ENCODE results near the gene NOTUM.
A peak's percentile ranks its signal among the peaks of the same experiment; 100 is the strongest.
"Not testable (repeated sequence)": the region's sequence is repeated elsewhere in the genome, so short reads cannot be mapped to it uniquely, and the experiment has no call there.

NOTUM gene

DNA sequence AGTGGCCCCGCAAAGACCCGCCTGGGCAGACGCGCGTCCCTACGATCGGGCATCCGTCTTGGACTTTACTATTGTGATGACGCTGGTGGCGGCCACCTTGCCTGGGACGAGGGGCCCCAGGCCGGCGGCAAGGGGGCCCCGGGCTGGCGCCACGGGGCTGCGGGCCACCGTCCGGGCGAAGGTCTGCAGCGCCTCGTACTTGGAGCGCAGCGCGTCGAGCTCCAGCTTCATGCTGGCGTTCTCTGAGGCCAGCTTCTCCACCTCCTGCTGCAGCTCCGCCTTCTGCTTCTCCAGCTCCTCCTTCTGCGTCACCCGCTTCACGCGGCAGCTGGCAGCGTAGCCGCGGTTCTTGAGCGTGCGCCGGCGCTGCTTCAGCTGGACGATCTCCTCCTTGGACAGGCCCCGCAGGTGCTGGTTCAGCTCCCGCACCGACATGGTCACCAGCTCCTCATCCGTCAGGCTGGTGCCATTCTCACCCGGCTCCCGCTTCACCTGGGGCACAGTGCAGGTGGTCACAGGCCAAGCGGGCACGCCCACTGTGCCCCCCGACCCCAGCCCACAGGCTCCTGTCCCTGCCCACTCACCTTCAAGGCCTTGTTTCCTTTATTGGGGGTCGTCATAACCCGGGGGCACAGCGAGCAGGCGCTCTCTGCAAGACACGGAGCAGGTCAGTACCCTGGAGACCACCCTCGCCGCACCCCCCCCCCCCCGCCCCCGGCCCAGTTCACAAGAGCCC is 38.3 kb downstream of the NOTUM start:
- no peak for DNase-seq

DNA sequence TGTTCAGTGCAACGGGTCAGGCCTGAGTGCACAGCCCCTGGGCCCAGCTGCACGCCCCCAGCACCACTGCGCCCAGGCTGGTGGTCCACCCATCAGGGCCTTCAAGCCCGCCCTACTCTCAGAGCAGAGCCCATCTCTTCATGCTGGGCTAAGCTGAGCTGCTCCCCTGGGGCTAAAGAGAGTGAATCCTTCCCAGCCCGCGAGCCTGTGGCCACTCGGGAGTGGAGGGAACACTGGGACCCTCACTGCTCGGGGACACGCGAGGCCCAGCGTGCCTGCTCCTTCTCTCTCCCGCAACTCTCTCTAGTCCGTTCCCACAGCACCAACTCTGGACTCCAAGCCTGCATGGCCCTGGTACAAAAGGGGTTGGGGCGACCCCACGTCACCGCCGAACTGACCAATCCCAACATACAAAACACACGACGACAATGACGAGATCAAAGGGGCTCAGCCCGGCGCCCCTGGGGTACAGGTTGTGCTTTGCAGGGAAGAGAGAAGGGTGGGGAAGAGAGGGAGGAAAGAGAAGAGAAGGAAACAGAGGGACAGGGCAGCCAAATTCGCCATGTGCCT is 38.9 kb downstream of the NOTUM start:
- DNase-seq, result no peak

DNA sequence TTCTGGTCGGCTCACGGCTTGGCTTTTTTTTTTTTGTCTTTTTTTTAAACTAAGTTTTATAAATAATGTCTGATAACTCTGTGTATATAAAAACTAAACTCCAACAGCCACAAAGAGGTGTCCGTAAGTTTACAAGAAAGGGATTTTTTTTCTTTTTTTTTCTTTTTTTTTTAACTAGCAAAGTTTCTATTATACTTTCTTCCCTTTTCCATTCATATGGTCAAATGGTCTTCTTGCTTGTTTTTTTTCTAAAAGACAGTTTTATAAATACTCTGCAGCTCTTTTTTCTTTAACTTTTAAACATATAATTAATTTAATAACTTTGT is 39.5 kb downstream of the NOTUM start:
- DNase-seq, result no peak

DNA sequence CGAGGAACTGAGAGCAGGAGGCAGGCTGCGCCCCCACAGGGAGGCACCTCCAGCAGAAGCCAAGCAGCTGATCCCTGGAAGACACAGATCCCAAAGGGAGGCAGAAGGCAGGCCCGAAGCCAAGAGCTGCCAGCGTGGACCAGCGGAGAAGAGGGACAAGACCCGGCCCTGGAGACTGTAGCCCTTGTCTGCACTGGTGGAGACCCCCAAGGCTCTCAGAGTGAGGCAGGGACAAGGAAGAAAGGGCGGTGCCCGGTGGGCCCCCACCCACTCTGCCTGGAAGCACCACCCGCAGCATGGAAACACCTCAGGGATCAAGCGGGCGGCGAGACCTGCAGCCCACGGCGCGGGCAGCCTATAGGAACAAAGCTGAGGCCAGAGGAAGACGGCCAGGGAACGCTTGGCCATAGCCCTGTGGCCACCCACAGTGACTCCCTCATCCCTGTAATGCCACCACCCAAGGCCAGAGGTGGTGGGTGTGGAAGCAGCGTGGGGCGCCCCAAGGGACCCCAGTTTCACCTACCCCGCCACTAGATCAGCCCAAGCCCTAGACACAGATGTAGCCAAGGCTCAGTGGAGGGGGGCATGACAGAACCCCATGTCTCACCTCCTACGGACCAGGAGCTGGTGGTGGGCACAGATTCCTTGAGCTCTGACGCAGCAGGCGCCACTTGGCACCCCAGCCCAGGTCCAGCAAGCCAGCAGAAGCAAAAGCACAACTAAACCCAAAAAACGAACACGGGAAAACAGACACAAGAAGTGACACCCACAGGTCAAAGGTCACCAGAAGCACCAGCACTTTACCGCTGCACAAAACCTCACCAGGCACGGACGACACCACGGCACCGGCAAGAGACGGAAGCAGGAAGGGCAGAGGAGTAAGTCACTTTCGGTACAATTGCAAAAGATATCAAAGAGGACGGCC is 40.1 kb downstream of the NOTUM start:
- no peak for DNase-seq

DNA sequence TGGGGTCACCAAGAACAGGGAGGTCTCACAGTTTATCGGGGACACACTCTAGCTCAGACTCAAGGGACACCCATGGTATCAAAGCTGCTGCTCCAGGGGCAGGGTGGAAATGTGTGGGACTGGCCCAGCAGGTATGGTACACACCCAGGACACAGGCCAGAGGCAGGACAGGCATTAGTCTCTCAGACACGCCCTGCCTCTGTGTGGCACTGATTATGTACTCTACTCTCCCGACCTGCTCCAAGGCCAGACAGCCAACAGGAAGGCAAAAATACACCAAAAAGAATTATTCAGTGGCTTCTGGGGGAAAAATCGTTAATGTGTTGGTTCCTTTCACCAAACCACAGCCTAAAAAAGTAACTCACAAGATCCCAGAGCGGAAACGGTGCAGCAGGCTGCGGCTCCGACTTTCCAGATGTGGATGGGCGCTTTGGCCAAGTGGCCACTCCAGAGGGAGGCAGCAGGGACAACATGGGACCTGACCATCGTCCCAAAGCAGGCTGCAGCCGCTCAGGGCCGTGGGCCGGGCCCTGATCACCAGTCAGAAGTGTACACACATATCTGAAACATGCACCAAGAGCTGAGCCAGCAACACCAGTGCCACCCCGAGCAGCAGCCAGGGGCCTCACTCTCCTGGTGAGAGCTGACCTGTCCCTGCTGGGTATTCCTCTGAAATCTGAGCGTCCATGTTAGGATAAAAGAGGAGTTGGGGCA is 42.0 kb downstream of the NOTUM start:
- no peak for DNase-seq

DNA sequence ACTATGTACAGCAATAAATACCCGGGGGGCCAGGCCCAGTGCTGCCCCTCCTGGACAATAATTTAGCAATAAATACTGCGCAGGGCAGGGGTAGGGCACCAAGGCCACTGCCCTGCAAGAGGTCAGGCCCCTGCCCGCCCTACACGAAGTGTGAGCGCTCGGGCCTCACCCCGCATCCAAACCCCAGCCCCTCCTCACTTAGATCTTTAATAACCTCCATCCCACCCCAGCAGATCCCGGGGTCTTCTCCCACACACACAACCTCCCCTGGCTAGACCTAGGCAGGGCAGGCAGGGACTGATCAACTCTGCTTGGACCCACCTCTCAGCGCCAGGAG is 42.7 kb downstream of the NOTUM start:
- DNase-seq, result not testable (repeated sequence)

DNA sequence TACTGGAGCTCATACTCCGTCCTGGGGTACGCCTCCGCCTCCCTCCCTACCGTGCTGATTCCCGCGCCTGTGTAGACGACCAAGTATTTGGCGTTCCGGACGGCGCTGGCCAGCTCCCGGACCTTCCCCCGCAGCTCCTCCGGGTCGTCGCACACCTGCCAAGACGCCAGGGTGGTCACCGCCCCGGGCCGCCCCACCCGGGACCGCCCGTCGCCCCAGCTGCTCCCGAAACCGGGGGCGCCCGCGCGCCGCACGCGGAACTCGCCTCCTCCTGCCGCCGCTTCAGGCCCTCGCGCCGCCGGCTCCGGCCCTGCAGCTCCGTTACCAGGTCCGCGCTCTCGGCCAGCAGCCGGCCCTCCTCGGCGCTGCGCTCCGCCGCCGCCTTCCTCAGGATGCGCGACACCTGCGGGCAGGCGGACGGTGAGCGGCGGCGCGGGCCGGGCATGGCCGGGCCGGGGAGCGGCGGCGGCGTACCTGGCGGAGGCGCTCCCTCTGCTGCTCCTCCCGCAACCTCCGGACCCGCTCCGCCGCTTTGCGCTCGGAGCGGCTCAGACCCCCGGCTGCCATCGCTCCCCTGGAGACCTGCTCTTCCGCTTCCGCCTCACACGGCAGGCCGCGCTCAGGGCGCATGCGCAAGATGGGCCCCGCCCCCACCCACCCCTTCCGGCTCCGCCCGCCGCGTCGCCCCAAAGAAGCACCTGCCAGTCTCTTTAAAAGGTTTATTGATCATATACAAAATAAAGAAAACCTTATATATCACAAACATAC is 43.2 kb downstream of the NOTUM start, which contains the start of gene SIRT7:
Gene SIRT7 (minus strand): TSS at position 612 of the 768 bp plus-strand sequence. CDS start 45 bp downstream, at position 567.
- peak; percentile 18 for DNase-seq

DNA sequence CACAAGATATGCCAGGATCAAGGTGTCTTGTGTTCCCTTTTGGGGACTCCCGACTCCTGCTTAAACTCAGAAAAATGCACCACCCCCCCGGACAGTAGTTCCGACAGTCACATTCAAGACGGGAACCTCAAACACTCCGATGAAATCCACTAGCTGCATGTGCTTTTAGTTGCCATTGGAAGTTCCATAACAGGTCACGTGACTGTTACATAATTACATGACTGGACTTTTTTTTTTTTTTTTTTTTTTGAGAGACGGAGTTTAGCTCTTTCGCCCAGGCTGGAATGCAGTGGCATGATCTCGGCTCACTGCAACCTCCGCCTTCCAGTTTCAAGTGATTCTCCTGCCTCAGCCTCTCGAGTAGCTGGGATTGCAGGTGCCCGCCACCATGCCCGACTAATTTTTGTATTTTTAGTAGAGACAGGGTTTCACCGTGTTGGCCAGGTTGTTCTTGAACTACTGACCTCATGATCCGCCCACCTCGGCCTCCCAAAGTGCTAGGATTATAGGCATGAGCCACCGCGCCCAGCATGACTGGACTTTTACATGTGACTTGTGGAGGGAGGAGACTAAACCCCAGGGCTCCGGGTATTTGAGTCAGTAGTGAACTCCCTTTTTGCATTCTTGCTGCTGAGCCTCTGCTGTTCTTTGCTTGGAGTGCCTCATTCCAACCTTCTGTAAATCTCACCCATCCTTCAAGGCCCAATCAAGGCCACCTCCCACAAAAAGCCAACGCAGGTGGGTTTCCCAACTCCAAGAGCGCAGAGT is 44.6 kb downstream of the NOTUM start:
- DNase-seq, result no peak

DNA sequence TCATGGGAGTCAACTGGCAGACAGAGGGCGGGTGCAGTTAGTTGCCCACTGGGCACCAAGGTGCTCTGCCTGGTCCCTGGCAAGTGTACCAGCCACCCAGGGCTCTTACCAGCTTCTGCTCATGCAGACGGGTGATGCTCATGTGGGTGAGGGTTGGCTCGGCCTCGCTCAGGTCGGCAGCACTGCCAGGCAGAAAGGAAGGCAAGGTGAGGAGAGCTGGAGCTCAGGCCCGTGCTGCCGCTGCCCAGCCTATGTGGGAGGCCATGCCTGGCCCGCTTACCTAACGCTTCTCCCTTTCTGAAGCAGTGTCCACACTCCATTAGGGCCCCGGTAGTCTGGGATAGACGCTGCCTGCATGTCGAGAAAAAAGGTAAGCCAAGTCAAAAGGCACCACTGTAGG is 45.7 kb downstream of the NOTUM start:
- no peak for DNase-seq

DNA sequence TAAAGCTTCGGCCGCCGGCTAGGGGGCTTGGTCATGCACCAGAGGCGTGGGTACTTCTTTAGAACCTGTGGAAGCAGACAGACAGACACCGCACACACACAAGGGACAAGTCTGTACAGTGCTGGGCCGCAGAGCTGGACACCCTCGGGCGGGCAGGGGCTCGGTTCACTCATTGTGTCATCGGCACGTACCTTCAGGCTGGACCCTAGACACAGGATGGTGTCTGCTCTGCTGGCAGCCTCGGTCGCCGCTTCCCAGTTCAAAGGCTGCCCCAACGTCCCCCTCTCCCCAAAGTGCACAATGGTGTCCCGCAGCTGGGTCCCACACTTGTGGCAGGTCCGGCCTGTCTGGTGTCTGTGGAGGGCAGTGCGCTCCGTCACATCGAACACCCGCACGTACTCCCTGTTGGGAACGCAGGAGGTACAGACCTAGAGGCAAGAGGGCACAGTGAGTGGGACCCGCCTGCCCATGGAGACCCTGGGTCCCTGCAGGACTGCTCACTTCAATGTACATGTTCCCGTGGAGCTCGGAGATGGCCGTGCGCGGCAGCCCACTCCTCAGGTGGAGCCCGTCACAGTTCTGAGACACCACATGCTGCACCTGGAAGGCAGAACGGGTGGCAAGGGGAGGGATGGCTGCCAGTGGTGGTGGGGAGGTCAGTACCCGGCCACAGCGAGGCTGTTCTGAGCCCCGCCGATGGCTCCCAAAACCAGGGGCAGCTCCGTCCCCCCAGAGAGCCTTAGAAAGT is 46.7 kb downstream of the NOTUM start:
- no peak for DNase-seq

DNA sequence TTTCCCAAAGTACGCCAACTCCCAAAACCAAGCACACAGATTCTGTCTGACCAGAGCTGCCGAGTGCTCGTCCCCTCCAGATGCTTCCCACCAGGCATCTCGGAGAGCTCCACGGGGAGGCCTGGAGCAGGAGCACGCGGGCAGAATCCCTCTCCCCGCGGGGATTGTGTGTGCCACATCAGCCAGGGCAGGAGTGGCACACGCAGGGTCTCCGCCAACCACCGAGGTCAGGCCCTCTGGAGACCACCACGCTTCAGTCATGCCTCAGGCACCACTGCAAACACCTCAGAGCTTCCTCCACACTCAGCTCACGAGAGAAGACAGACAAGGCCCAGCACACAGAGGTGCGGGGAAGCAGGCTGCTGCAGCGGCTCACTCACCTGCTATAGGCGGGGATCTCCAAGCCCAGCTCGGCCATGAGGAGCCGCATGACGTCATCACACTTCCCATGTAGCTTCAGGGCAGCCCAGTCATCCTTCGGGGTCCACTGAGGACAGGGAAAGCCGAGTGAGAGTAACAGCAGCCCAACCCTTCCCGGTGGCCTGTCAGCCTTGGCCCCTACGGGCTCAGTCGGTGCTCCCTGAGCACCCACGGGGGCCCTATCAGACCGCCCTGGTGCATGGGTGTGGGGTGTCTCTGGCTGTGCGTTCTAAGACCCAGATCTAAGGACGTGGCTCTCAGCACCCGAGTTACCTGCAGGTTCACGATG is 47.4 kb downstream of the NOTUM start:
- no peak for DNase-seq

DNA sequence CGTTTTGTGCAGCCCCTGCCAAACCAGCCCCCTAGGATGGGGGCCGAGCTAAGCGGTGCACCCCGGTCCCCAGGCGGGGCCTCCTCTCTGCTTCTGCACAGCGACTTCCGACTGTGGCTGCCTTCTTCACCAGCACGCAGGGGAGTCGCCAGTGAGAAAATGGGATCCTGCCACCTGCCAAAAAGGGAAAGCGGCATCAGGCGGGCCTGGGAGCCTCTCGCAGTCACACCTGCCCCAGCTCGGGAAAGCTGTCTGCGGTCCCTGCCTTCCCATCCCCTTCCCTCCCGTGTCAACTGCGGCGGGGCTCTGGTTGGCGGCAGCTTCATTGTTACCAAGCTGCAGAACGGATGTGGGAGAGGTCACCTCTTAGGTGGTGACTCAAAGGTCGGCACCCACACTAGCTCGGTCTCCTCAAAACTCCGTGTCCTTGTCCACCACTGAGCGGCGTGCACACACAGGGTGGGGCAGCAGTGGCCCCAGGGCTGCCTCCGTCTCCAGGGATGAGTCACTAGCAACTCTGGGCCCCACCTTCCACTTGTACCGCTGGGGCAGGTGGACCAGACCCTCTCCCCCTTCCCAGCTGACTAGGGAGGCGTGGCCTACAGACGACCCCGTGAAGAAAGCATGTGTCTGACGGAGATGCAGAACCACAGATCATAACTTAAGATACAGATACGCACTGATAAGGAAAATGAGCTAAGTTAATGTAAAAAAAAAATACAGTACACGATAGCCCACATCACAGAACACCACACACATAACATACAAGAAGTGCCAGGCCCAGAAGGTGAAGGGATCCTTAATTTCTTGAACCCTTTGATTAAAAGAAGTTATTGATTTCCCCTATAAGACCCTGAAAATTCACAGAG is 48.3 kb downstream of the NOTUM start:
- DNase-seq, result no peak

DNA sequence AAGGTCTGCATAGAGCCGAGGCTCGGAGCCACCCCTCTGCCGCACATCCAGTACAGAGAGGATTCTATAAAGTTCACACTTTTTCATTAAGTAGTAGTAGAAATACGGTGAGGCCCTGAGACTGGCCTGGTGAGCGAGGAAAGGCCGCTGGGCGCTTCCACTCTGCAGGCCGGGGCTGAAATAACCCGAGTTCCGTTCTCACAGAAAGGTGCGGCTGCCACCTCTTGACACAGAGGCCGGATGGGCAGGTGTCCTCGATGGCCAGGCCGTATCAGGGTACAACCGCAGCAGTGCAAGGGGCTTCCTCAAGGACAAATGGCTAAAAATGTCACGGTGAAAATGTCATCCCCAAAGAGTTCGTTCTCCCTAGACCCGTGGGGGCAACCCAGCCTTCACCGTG is 49.0 kb downstream of the NOTUM start:
- no peak for DNase-seq

DNA sequence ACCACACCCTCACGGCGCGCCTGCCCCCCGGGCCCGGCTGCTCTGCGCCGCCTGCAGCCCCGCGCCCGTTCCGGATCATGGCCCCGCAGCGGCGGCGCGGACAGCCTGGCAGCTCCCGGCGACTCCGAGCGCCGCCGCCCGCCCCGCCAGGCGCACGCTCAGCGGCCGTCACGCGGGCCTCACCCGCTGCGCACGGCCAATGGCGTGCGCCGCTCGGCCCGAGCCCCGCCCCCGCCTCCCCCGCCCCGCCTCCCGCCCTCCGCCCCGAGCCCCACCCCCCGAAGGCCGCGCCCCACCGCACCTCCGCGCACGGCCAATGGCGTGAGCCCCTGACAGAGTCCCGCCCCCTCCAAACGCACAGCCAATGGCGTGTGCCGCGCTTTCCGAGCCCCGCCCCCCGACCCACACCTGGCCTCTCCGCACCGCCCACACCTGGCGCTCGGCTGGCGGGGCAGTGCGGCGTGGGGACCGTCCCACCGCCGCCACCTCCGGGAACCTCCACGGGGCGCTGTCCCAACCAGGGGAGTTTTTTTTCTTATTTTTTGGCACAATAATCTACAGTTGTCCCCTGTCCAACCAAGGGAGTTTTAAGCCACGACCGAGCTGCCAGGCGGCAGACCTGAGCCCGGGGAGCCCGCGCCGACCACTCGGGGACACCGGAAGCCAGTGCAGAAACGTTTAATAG is 49.6 kb downstream of the NOTUM start, which contains the start of gene PCYT2:
Gene PCYT2 (minus strand): TSS at position 123 of the 685 bp plus-strand sequence. CDS start 44 bp downstream, at position 79.
- peak; percentile 56 for DNase-seq

DNA sequence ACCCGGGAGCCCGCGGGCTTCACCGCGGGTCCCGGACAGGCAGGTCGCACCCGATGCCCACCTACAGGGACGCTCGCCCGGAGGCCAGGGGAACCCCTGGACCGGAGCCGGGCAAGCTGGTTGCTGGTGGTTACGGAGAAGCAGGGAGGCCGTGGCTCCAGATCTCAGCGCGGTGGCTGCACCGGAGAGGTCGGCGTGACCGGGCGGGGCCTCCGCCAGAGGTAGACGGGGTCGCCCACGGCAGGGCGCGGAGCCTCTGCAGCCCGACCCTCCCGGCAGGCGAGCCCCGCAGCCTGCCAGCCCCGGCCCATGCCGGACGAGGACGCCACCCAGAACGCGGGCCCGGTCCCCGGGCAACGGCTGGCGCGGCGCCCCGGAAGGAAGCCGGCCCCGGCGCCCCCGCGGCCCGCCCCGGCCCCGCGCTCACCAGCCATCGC is 50.1 kb downstream of the NOTUM start:
- no peak for DNase-seq

DNA sequence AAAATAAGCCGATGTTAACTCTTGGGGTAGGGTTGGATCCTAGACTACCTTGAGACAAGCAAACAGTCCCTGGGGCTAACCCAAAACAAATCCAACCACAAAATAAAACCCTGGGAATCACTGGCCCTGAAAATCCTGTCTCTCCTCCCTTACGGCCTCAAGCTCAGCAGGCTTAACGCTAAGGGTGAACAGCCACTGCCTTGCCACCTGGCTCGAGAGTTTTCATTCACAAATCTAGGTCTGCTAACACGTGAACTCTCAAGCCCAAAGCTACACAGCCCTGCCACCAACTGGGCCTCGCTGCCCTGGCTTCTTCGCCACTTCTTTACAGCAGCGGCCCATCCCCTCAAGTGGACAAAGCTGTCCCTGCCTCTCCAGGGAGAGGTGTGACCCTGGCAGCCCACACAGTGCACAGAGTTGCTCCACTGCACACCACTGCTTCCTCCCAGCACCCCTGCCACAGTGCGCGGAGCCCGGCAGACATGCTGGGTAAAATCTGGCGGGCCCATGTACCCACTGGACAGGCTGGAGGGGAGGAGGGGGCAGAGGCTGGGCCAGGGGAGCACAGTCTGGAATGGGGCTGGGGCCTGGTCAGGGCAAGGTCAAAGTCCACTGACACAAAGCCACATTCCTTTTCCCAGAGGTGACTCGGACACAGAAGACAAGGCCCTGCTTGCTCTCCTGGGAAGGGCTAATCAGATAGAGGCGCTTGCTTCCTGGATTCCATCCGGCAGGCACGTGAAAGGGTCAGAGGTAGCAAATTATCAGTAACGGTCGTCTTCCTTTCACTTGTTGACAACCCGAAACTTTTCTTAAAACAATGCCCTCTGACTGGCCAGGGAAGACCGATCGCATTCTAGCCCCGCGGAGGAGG is 50.8 kb downstream of the NOTUM start:
- DNase-seq, result no peak

DNA sequence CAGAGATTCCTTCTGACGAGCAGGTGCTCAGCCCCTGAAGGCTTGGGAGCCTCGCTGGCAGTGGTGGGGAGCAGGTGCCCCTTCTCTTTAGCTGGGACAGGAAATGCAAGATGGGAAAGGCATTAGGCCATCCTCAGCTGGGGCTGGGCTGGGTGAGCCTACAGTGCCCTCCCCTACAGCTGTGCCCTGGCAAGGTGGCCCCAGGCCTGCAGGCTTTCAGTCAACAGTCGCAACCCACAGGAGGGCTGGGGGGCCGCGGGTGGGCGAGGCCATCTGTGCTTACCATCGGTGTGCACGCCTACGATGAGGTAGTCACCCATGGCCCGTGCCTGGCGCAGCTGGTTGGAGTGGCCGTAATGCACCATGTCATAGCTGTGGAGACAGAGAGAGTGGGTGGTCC is 51.8 kb downstream of the NOTUM start:
- no peak for DNase-seq

All from NCI-H524 treated with DMSO at 0.1 percent for 48 hours (cell line).